SIG-M5 (cell line): Measurements from ENCODE around the gene CRIP3.

Experiments
- DNase-seq: peaks from one replicate; lab custom pipeline; 2025; lab: John Stamatoyannopoulos, UW

Gene CRIP3

GRCh38 chr6:43287717-43288679 lies 20.6 kb downstream of the CRIP3 start:
- DNase-seq: no peak

DNA sequence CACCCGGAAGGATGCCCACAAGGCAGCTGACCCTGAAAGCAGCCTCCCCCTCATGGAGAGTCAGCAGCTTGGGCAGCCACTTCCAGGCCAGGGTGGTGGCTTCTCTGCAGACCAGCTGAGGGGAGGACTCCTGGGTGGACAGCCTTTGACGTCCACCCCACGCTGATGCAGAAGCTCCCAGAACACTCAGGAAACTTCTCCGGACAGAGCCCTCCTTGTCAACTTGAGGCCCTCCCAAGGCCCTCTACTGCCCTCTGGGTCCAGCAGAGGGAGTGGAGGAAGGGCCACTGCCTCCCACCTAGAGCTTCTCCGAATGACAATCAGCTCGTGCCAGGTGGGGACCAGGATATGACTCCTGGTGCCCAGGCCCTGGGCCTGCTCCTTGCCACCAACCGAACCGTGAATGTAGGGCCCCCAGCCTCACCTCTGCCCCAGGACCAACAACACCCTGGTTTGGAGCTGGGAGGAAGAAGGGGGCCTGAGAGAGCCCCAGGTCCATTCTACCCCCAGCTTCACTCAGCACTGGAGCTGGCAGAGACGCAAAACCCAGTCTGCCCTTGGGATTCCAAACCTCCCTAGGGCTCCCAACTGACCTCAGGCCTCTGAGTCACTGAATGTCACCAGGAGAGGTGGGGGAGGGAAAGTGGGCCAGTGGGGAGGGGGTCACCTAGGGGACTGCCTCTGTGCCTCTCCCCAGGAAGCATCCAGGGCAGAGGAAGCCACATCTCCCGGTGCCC lies 21.5 kb downstream of the CRIP3 start:
- no peak for DNase-seq

DNA sequence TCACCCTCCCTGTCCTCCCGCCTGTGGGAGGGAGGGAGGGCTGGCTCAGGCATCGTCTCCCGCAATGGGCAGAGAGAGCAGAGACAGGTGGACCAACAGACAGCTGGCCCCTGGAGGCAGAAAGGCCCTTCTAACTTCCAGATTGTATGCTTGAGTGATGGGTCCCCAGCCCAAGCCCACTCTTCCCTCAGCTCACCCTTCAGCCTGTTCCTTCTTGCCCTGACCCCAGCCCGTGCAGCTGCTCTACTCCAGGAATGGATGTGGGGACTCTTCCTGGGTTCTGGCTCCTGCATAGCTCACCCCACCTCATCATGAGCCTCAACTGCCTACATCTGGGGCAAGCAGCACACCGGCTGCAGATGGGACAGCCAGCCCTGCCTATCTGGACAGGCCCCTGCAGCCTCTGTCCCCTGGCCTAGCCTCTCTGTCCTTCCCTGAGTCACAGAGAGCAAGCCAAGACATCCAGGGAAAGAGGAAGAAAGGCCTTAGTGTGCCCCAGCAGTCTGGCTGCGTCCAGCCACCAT lies 22.1 kb downstream of the CRIP3 start:
- DNase-seq: no peak

DNA sequence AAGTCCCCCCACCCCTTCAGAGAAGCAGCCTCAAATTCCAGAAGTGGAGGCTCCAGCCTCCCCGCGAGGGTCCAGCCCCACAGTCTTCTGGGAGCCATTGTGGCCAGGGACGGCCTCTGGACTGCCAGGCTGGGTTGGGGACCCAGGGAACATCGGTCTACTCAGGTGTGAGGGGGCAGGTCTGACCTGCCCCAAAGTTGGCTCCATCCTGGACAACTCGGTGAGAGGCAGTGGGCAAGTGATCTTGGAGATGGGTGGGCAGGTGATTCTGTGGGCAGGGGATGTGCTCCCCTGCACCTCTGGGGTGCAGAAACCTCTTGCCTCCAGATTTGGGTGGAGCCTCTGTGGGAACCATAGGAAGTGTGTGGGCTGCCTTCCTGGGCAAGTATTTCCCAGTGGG lies 22.8 kb downstream of the CRIP3 start:
- no peak for DNase-seq

- DNase-seq: no peak
Measured at GRCh38 chr6:43284991-43285781, 23.4 kb downstream of the CRIP3 start.

DNA sequence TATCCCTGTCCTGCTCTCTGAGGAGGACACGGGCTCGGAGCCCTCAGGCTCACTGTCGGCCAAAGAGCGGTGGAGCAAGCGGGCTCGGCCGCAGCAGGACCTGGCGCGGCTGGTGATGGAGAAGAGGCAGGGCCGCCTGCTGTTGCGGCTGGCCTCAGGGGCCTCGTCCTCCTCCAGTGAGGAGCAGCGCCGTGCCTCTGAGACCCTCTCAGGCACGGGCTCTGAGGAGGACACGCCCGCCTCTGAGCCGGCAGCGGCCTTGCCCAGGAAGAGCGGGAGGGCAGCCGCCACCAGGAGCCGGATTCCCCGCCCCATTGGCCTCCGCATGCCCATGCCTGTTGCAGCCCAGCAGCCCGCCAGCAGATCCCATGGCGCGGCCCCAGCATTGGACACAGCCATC lies 24.7 kb downstream of the CRIP3 start:
- no peak for DNase-seq

GRCh38 chr6:43283514-43283901 lies 25.1 kb downstream of the CRIP3 start:
- no peak for DNase-seq

DNA sequence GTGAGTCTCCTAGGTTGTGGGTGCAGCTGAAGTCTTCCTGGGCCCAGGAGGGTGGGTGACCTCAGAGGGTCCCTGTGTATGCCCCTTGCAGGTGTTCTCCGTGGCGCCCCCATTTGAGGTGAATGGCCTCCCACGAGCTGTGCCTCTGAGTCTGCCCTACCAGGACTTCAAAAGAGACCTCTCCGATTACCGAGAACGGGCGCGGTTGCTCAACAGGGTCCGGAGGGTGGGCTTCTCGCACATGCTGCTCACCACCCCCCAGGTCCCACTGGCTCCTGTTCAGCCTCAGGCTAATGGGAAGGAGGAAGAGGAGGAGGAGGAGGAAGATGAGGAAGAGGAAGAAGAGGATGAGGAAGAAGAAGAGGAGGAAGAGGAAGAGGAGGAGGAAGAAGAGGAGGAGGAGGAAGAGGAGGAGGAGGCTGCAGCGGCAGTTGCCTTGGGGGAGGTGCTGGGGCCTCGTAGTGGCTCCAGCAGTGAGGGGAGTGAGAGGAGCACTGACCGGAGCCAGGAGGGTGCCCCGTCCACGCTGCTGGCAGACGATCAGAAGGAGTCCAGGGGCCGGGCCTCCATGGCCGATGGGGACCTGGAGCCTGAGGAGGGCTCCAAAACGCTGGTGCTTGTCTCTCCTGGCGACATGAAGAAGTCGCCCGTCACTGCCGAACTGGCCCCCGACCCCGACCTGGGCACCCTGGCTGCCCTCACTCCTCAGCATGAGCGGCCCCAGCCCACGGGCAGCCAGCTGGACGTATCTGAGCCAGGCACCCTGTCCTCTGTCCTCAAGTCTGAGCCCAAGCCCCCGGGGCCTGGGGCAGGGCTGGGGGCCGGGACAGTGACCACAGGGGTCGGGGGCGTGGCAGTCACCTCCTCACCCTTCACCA lies 25.8 kb downstream of the CRIP3 start:
- DNase-seq: no peak

- no peak for DNase-seq
Measured at GRCh38 chr6:43282060-43282459, 26.6 kb downstream of the CRIP3 start.

DNA sequence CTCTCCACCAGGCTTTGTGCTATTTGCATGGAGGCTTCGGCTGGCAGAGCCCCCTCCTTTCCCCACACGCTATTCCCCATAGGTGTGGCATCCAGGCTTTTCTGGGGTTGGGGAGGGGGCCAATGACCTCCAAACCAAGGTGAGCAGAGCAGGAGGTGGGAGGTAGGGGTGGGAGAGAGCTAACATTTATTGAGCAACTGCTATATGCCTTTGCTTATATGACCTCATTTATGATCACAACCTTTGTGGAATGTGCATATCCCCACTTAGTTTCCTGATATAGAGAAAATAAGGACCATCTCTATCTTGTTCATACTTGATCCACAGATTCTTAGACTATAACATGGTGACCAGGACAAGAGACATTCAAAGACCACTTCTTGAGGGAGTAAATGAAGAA lies 28.4 kb downstream of the CRIP3 start:
- DNase-seq: no peak

DNA sequence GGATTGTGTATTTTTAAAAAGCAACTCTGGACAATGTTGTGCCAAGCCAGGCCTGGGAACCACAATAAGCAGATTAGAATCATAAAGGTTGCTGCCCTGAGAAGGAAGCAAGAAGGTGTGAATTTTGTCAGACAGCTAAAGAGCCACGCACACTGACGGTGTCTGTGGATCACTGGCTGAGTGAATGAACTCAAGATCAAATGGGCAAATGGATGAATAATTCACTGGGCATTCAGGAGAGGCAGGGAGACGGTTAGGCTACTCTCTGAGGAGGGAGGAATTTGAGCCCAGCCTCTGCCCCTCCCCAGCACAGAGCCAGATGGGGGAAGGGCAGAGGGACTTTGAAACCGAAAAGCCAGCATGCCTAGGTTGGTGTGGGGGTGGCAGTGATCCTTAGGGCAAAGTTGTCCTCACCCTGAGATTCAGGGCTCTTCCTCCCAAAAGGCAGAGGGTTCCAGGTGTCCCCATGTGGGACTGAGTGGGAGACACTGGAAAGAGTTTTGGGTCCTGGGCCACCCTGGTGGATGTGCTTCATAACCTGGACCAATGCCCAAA lies 30.0 kb downstream of the CRIP3 start:
- DNase-seq: no peak

- no peak for DNase-seq
Measured at GRCh38 chr6:43277643-43278523, 30.7 kb downstream of the CRIP3 start.

DNA sequence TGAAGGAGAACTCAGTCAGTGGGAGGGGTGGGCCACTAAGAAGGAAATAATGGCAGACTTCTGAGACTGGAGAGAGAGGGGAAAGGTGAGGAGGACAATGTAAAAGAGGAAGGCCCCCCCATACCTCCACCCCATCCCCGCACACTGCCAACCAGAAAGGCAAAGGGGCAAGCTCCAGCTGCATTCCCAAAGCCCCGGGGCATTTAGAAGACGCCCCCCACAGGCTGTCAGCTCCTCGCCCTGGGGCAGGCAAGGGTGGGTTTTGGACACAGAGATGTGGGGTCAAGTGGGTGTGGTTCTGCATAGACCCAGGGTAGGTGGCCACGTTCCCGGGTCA lies 31.4 kb downstream of the CRIP3 start:
- DNase-seq: no peak

GRCh38 chr6:43276577-43277305 lies 31.9 kb downstream of the CRIP3 start:
- DNase-seq: no peak

- DNase-seq: no peak
Measured at GRCh38 chr6:43275801-43276576, 32.6 kb downstream of the CRIP3 start.

- DNase-seq: no peak
Measured at GRCh38 chr6:43274916-43275597, 33.6 kb downstream of the CRIP3 start.

GRCh38 chr6:43274127-43274915 lies 34.3 kb downstream of the CRIP3 start:
- DNase-seq: no peak
